ENCODE measurements around the gene GLB1L3. TPM values are rescaled to one million over a fixed set of nuclear protein-coding genes. Genes with fewer than 3 reads are reported as not detected.

Gene GLB1L3
- total RNA-seq, 1 experiment from 2014 or later = not detected

DNA sequence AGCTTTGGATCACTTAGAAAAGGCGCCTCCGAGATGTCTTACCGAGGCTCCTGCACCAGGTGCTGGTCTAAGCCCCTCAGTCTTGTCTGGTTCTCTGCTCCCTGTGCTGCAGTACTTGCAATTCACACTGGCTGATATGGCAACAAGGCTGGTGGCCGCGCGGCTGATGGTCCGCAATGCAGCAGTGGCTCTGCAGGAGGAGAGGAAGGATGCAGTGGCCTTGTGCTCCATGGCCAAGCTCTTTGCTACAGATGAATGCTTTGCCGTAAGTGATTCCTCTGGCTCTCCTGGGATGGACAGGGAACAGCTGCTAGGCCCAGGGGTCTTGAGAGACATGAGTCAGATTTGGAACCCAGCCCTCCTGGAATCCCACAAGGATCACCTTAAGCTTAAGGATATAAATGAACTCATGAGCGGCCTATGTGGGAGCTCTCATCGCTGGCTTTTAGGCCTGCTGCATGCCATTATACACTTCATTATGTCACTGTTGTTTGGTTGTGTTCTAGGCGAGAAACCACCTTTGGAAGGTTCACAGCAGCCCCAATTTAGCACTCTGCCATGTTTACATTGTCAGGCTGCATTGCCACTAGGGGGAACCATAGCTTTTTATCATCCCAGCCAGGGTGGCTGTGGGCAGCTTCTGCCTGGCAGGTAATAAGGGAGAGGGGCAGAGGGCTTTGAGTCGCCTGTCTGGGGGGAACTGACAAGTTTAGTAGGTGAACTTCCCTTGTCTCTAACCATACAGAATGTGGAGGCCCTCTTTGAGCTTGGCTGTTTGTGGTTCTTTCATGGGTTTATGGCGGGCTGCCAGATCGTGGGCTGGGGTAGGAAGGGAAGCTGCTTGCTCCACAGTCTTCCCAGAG, 14.3 kb upstream of the GLB1L3 start:
- TF ChIP-seq, protein P1, sequence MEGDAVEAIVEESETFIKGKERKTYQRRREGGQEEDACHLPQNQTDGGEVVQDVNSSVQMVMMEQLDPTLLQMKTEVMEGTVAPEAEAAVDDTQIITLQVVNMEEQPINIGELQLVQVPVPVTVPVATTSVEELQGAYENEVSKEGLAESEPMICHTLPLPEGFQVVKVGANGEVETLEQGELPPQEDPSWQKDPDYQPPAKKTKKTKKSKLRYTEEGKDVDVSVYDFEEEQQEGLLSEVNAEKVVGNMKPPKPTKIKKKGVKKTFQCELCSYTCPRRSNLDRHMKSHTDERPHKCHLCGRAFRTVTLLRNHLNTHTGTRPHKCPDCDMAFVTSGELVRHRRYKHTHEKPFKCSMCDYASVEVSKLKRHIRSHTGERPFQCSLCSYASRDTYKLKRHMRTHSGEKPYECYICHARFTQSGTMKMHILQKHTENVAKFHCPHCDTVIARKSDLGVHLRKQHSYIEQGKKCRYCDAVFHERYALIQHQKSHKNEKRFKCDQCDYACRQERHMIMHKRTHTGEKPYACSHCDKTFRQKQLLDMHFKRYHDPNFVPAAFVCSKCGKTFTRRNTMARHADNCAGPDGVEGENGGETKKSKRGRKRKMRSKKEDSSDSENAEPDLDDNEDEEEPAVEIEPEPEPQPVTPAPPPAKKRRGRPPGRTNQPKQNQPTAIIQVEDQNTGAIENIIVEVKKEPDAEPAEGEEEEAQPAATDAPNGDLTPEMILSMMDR (IDR thresholded peaks at IDR 0.05; ENCODE audit: unreplicated experiment) = peak; percentile 47
- no peak overlapping the region for H3K27ac Mint-ChIP-seq (ENCODE audit: unreplicated experiment)
- intact Hi-C loops (cut with micrococcal nuclease; ENCODE audit: unreplicated experiment) = loop anchor here (10.0 kb wide), 1 partner anchor 313 kb away; no protein-coding TSS in a partner anchor
- peak; percentile 57 for DNase-seq
- CTCF ChIA-PET = interaction anchor here (0.8 to 1.2 kb wide), 3 partner anchors 8 to 318 kb away, joined by 3 to 4 read pairs (median 3); partner anchors contain the start of gene ACAD8
- no peaks in the 10 kb centered on the region for H3K36me3 Mint-ChIP-seq (ENCODE audit: insufficient read depth, unreplicated experiment)
- H3K4me1 Mint-ChIP-seq (ENCODE audit: low read depth, unreplicated experiment) = peaks cover 10% of the 10 kb centered on the region
- H3K27me3 Mint-ChIP-seq (ENCODE audit: unreplicated experiment) = no peaks in the 10 kb centered on the region
- H3K9me3 Mint-ChIP-seq (ENCODE audit: low read depth, unreplicated experiment) = no peaks in the 10 kb centered on the region
- H3K4me3 Mint-ChIP-seq (ENCODE audit: low read depth, unreplicated experiment) = no peak overlapping the region
- no TSS peak for BruUV-seq (replicated peaks)

DNA sequence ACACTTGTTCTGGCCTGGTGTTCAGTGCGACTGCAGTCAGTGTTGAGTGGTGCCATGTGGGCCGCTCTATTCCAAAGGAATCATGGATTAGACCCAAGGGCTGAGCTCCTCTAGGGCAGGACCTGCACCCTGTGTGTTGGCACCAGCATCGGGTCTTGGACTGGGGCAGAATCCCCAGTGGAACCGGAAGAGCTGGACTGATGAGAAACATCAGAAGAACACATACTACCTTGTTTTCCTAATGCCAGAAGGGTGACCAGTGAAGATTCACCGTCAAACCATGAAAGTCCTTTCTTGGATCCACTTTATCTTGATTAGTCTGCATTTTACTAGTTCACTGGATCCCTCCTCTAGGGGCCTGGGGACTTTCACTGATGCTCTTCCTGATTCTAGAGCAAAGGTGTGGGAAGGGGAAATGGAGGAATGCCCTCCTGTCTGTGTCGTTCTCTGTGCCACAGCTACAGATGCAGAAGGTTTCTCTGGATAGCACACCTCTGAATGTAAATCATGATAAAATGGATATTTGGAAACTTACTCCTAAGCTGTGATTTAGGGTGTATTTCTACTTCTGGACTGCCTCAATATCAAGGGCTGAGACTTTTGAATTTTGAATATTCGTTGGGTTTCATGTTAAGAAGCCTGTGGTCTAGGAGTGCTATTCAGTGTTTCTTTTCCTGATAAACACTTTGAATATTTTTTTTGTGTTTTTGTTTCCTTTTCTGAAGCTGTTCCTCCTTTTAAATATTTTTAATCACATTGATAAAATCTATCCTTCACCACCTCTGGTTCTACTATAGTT, 11.0 kb upstream of the GLB1L3 start:
- BruUV-seq (replicated peaks) = no TSS peak
- H3K27ac Mint-ChIP-seq (ENCODE audit: unreplicated experiment) = no peak overlapping the region
- H3K4me1 Mint-ChIP-seq (ENCODE audit: low read depth, unreplicated experiment) = peaks cover 29% of the 10 kb centered on the region
- TF ChIP-seq, protein P1 (IDR thresholded peaks at IDR 0.05; ENCODE audit: unreplicated experiment) = no peak
- CTCF ChIA-PET = no interaction called here
- H3K27me3 Mint-ChIP-seq (ENCODE audit: unreplicated experiment) = peaks cover 5% of the 10 kb centered on the region
- no peaks in the 10 kb centered on the region for H3K9me3 Mint-ChIP-seq (ENCODE audit: low read depth, unreplicated experiment)
- H3K4me3 Mint-ChIP-seq (ENCODE audit: low read depth, unreplicated experiment) = no peak overlapping the region
- no peaks in the 10 kb centered on the region for H3K36me3 Mint-ChIP-seq (ENCODE audit: insufficient read depth, unreplicated experiment)
- intact Hi-C loops (cut with micrococcal nuclease; ENCODE audit: unreplicated experiment) = loop anchor here (10.0 kb wide), 1 partner anchor 310 kb away; no protein-coding TSS in a partner anchor
- no peak for DNase-seq

DNA sequence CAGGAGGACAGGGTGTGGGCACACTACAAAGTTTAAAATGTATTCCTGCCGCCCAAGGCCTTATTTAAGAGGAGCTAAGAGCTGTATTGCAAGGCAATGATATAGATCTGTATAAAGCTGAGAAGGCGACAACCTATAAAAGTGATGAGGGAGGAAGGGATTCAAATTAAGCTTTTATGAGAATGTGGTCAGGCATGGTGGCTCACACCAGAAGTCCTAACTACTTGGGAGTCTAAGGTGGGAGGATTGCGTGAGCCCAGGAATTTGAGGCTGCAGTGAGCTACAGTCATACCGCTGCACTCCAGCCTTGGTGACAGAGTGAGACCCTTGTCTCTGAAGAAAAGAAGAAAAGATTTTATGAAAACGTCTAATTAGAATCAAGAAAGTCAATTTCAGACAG, 9.7 kb upstream of the GLB1L3 start:
- intact Hi-C loops (cut with micrococcal nuclease; ENCODE audit: unreplicated experiment) = loop anchor here (10.0 kb wide), 1 partner anchor 308 kb away; no protein-coding TSS in a partner anchor
- no peak for DNase-seq
- Mint-ChIP-seq H3K27ac (ENCODE audit: unreplicated experiment) (no peak overlapping the region), H3K9me3 (ENCODE audit: low read depth, unreplicated experiment) (no peaks in the 10 kb centered on the region), H3K36me3 (ENCODE audit: insufficient read depth, unreplicated experiment) (no peaks in the 10 kb centered on the region), H3K4me3 (ENCODE audit: low read depth, unreplicated experiment) (no peak overlapping the region), H3K27me3 (ENCODE audit: unreplicated experiment) (peaks cover 18% of the 10 kb centered on the region), H3K4me1 (ENCODE audit: low read depth, unreplicated experiment) (peaks cover 35% of the 10 kb centered on the region)
- BruUV-seq (replicated peaks) = no TSS peak
- TF ChIP-seq, protein P1 (IDR thresholded peaks at IDR 0.05; ENCODE audit: unreplicated experiment) = no peak
- CTCF ChIA-PET = no interaction called here

DNA sequence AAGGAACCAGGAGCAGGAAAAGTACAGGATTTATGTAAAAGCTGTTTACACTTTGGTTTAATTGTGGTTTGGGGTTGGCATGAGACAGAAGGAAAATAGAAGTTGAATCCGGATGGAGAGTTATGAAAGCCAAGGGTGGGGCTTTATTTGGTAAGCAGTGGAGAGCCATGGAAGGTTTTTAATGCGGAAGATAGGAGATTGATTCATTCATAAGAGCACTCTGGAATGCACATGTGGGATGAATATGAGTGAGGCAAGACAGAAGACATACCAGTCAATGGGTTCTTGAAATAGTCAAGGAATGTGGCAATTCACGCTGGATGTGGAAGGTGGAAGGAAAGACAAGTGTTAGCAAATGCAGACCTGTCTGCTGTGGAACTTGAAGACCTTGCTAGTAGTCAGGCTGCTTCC, 9.3 kb upstream of the GLB1L3 start:
- Mint-ChIP-seq H3K4me1 (ENCODE audit: low read depth, unreplicated experiment) (peaks cover 35% of the 10 kb centered on the region), H3K27me3 (ENCODE audit: unreplicated experiment) (peaks cover 22% of the 10 kb centered on the region), H3K27ac (ENCODE audit: unreplicated experiment) (no peak overlapping the region), H3K9me3 (ENCODE audit: low read depth, unreplicated experiment) (no peaks in the 10 kb centered on the region), H3K4me3 (ENCODE audit: low read depth, unreplicated experiment) (no peak overlapping the region), H3K36me3 (ENCODE audit: insufficient read depth, unreplicated experiment) (no peaks in the 10 kb centered on the region)
- intact Hi-C loops (cut with micrococcal nuclease; ENCODE audit: unreplicated experiment) = loop anchor here (10.0 kb wide), 1 partner anchor 308 kb away; no protein-coding TSS in a partner anchor
- CTCF ChIA-PET = no interaction called here
- DNase-seq = no peak
- TF ChIP-seq, protein P1 (IDR thresholded peaks at IDR 0.05; ENCODE audit: unreplicated experiment) = no peak
- no TSS peak for BruUV-seq (replicated peaks)

Data from Calu3 (cell line).